ENCODE measurements around the gene SARDH.

DNA sequence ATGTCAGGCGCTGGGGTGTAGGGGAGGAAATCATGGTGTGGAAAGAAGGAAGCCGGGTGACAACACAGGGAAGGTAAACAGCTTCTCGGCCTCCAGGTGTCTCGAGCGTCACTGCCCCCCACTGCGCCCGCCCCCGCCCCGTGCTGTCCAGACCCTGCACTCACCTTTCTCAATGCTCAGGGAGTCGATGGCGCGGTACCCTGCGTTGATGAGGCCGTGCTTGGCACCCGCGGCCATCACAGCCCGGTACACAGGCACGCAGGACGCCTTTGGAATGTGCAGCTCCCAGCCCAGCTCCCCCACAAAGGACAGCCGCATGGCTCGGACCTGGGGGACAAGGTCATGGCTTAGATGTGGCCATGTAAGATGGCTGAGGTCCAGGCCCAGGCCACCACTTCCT is 66.8 kb downstream of the SARDH start:
- TF ChIP-seq, protein P1, sequence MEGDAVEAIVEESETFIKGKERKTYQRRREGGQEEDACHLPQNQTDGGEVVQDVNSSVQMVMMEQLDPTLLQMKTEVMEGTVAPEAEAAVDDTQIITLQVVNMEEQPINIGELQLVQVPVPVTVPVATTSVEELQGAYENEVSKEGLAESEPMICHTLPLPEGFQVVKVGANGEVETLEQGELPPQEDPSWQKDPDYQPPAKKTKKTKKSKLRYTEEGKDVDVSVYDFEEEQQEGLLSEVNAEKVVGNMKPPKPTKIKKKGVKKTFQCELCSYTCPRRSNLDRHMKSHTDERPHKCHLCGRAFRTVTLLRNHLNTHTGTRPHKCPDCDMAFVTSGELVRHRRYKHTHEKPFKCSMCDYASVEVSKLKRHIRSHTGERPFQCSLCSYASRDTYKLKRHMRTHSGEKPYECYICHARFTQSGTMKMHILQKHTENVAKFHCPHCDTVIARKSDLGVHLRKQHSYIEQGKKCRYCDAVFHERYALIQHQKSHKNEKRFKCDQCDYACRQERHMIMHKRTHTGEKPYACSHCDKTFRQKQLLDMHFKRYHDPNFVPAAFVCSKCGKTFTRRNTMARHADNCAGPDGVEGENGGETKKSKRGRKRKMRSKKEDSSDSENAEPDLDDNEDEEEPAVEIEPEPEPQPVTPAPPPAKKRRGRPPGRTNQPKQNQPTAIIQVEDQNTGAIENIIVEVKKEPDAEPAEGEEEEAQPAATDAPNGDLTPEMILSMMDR (IDR thresholded peaks at IDR 0.05) = no peak
- TF ChIP-seq POLR2A (IDR thresholded peaks at IDR 0.05) = no peak

Data from heart left ventricle (tissue), 13 donors.